ENCODE measurements around the gene RGL2.
"Not testable (repeated sequence)": the region's sequence is repeated elsewhere in the genome, so short reads cannot be mapped to it uniquely, and the experiment has no call there.

The RGL2 gene

DNA sequence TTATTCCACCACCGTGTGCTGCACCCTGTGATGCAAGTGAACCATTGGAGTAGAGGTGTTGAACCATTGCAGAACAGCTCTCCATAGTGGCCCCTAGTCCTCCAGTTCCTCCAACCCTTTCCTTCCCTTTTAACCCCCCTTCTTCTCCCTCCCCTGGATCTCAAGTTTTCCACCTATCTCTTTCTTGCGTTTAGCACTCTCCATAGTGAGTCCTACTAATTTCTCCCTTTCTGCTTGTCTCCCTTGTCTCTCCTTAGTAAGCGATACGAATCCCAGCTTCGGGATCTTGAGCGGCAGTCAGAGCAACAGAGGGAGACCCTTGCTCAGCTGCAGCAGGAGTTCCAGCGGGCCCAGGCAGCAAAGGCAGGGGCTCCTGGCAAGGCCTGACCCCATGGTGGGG lies 8.3 kb downstream of the RGL2 start:
- DNase-seq: no peak

DNA sequence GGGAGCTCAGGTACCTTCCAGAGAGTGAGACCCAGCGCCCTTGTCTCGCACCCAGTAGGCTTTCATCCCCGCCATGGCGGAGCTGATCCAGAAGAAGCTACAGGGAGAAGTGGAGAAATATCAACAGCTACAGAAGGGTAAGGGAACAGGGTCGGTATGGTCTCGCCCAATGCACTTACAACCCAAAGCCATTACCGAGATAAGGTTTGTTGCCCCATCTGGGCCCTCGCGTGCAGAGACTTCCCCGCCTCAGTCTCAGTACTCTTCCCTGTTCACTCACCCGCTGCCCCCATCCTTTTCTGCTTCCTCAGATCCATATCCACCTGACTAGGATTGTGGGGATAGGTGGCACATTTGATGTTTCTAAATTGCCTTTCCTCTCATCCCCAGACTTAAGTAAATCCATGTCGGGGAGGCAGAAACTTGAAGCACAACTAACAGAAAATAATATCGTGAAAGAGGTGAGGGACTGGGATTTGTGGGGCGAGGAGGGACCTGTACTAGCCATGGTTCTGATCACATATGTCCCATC lies 8.9 kb downstream of the RGL2 start:
- DNase-seq: no peak

DNA sequence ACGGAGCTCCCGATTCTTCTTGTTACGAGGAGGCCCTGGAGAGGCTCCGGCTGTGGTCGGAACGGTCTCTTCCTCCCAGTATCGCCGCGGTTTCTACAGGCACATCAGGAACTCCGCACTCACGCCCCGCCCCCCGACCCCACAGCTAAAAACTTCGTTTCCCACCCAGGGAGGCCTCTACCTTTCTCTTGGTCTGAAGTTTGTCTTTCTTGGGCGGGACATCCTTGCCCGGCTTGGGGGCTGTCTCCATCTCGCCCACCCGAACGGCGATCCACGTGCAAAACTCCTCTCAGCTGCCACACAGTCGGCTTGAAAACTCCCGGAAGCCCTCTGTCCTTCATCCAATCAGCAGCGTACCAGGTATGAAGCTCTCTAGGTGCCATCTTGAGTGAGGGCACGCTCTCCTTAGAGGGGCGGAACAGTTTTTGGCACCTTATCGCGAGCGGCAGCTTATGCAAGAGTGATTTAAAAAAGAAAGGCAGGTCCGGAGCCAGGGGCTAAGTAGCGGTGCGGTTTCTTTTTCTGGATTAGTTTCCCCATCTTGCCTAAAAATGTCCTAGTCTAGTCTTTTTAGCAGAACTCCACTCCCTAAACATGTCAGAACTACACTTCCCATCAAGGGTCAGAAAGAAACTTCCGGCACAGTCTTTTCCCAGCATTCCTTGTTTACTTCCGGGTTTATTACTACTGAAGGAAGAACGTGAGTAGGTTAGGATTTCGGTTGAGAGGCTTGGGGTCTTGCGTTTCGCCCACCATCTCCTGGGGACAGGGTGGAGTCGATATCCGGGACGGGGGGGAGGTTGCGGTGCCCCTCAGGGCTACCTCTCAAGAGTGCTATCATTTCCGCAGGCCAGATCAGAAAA lies 9.6 kb downstream of the RGL2 start, which contains the start of the genes PFDN6 and WDR46:
PFDN6 (plus strand) TSS at position 681 of the 863 bp plus-strand sequence. CDS start 256 bp downstream, outside the sequence.
WDR46 (minus strand) TSS at position 319 of the 863 bp plus-strand sequence; CDS start at position 250, 69 bp downstream.
- DNase-seq: peak; percentile 87

DNA sequence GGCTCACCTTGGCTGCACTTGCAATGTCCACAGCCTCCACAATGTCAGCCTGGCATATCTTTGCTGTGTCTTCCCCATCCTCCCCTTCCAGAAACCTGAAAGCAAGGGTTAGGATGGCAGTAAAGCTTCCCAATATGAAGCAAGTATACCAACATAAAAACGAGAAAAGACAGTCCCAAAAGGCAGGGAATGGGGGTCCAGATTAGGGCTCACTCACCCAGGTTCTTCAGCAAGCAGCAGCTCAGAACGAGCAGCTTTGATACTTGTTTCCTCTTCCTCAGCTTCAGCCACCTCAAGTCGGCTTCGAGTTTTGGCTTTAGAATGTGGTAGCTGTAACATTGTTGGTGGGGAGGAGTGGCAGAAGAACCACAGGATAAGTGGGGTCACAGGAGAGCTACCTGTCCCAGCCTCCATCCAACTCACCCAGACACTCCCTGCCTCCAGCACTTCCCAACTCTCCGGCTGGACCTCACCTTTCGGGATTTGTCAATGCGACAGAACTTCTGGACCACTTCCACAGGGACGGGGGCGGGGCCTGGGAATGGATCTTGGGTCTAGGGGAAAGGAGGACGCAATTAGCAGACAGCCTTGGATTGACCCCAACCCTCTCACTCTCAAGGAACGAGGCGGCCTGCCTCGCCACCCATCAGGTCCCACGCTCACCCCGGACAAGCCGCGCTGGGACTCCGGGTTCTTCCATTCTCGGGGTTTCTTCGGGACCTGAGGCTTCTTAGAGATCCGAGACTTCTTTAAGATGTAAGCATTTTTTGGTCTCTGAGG lies 10.4 kb downstream of the RGL2 start:
- no peak for DNase-seq

DNA sequence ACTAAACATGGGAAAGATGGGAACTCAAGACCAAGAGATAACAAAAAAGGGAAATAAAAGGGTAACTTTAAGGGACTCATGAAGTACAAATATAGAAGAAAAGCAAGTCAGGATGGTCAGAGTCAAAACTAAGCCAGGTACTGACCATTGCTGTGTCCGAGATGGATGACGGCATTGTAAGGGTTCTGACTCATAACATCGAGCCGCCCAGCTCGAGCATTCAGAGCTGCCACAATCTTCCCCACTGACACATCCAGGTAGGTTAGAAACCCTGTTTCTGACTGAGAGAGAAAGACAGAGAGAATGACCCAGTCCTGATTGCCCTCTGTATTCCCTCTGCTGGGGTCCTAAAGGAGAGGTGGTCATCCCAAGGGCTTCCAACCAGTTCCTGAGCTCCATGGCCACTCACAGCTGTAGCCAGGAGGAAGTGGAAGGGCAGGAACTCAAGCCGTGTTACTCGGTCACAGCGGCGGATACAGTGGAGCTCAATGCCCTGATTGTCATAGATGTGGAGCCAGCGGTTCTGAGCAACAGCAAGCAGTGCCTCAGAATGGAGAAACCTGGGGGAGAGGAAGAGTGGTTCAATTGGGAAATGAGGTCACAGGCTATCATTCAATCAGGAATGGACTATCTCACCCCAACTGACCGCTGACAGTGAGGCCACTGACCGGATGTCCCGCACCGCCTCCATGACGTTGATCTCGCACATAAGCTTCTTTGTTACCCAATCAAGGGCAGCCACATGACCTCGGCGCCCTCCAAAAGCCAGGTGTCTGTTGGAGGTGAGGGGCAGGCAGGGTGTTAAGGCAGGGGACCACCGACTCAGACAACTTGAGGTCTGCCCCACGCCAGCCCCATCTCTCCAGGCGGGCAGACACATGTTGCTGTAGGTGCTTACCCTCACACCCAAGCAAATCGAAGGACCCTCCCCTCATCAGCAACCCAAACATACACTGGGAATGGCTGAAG lies 11.5 kb downstream of the RGL2 start:
- DNase-seq: no peak

DNA sequence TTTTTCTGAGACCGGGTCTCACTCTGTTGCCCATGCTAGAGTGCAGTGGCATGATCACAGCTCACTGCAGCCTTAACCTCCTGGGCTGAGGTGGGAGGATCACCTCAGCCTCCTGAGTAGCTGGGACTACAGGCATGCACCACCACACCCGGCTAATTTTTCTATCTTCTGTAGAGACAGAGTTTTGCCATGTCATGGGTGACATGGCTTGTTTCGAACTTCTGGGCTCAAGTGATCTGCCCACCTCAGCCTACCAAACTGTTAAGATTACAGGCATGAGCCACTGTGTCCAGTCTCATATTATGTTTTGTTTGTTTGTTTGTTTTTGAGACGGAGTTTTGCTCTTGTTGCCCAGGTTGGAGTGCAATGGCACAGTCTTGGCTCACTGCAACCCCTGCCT lies 13.5 kb downstream of the RGL2 start:
- DNase-seq: not testable (repeated sequence)

DNA sequence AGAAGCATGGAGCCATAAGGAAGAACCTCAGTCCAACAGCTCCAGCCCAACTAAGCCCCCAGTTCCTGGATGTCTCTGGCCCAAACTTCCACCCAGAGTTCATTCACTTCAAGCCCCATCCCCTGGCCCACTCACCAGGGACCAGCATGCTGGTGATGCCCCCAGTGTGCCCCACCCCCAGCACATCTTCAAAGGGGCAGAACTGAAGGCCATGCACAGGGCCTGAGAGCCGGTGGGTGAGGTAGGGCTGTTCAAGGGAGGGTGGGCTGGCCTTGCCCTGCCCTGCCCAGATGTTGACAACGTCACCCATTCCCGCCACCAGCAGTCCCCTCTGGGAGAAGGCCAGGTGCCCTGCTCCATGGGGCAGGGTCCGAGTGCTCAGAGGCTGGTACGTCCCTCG lies 18.2 kb downstream of the RGL2 start:
- no peak for DNase-seq

DNA sequence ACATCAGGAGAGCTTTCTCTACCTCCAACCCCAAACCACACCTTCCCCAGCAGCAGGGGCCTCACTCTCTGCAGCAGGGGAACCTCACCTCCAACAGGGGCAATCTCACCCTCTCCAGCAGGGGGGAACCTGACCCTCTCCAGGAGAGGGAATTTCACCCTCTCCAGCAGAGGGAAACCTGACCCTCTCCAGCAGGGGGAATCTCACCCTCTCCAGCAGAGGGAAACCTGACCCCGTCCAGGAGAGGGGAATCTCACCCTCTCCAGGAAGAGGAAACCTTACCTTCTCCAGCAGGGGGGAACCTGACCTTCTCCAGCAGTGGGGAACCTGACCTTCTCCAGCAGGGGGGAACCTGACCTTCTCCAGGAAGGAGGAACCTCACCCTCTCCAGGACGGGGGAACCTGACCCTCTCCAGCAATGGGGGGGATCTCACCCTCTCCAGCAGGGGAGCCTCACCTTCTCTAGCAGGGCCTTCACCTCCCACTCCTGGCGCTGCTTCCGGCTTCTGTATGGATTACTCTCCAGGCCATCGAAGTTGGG lies 18.7 kb downstream of the RGL2 start:
- DNase-seq: peak; percentile 58

DNA sequence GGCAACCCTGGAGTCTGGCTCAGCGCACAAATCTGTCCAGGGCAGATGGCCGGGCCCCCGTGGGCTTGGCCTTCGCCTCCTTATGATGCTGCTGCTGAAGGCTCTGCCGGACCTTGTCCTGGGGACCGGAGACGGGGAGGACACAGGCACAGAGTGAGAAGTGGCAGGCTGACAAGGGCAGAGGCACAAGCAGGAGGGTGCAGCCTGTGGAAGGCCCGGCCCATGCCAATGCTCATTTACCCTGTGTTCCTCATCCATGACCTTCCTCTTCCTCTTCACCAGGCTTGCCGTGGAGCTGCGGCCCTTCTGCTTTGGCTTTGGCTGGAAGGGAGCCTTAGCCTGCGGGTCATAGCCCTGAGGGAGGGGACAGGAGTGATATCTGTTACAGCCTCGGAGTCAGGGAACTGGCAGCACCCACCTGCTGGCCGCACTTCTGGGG lies 19.5 kb downstream of the RGL2 start:
- DNase-seq: no peak

DNA sequence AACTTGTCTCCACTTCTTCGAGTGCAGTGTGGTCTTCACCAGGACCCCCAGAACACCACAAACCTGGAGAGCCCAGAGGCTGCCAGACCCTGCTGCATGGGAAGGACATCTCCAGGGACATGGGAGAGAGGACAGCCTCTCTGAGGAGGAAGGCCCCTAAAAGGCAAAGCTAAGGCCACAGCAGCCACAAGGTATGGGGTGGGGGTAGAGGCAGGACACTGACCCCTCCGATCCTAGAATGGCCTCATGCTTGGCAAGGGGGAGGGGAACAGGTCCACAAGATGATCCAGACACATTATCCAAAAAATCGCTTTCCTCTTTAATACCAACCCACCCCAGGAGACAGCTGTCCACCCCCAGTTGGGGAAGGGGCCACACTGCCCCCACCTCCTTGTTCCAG lies 19.9 kb downstream of the RGL2 start:
- no peak for DNase-seq

DNA sequence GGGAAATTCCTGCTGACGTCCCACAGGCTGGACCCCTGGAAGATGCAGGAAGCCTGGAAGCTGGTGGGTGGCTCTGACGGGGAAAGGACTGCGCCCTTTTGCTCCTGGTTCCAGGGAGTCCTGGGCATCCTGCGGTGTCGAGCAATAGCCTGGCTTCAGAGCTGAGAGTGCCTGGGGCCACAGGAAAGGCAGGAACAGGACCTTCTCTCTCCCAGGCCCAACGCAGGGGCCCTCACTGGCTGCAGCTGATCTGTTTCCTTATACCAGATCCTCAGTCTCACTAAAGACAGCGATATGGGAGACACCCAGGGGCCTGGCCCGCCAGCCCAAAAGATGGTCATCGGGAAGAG lies 20.4 kb downstream of the RGL2 start:
- no peak for DNase-seq

DNA sequence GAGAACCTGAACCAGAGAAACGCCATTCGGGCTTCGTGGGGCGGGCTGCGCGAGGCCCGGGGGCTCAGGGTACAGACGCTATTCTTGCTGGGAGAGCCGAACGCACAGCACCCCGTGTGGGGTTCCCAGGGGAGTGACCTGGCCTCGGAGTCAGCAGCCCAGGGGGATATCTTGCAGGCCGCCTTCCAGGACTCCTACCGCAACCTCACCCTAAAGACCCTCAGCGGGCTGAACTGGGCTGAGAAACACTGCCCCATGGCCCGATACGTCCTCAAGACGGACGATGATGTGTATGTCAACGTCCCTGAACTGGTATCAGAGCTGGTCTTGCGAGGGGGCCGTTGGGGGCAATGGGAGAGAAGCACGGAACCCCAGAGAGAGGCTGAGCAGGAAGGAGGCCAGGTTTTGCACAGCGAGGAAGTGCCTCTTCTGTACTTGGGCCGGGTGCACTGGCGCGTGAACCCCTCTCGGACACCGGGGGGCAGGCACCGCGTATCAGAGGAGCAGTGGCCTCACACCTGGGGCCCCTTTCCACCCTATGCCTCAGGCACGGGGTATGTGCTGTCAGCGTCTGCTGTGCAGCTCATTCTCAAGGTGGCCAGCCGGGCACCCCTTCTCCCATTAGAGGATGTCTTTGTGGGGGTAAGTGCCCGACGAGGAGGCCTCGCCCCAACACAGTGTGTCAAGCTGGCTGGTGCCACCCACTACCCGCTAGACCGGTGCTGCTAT lies 20.9 kb downstream of the RGL2 start:
- no peak for DNase-seq

DNA sequence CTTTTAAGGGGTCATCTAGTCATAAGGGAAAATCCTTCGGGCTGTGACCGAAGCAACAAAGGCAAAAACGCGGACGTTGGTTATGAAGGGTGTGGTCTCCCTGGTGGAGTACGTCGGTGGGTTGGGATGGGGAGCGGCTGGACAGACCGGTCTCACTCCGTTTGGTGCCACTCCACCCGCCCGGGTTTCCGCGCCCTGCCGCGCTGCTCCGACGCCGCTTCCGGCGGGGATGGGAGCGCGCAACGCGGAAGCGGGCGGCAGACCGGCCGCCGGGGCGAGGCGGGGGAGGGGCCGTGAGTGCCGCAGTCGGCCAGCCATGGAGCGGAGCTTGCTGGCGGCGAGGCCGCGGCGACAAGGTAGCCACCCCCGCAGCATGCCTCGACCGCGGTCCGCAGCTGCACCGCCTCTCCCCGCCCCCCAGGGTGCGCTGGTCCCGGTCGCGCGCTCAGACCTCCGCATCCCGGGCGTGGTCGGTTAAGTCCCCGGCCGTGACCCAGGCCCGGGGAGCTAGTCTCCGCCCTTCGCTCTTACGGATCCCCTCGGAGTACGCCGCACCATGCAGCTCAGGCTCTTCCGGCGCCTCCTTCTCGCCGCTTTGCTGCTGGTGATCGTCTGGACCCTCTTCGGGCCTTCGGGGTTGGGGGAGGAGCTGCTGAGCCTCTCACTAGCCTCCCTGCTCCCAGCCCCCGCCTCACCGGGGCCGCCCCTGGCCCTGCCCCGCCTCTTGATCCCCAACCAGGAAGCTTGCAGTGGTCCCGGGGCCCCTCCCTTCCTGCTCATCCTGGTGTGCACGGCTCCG lies 21.7 kb downstream of the RGL2 start, which contains the start of gene B3GALT4:
B3GALT4 (plus strand) TSS at position 260 of the 799 bp plus-strand sequence; CDS start at position 557, 297 bp downstream.
- DNase-seq: peak; percentile 72

DNA sequence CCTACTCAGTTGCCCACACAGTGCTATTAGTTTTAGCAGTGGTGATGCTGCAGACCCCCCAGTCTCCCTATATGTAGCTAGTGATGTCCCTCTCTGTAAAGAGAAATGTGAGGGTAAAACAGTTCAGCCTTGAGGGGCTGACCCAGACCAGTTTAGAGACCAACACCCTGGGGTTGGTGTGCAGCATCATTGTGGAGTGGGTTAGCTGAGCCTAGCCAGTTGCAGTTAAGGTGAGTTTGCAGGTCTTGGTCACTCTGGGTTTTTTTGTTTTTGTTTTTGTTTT lies 22.2 kb downstream of the RGL2 start:
- no peak for DNase-seq

DNA sequence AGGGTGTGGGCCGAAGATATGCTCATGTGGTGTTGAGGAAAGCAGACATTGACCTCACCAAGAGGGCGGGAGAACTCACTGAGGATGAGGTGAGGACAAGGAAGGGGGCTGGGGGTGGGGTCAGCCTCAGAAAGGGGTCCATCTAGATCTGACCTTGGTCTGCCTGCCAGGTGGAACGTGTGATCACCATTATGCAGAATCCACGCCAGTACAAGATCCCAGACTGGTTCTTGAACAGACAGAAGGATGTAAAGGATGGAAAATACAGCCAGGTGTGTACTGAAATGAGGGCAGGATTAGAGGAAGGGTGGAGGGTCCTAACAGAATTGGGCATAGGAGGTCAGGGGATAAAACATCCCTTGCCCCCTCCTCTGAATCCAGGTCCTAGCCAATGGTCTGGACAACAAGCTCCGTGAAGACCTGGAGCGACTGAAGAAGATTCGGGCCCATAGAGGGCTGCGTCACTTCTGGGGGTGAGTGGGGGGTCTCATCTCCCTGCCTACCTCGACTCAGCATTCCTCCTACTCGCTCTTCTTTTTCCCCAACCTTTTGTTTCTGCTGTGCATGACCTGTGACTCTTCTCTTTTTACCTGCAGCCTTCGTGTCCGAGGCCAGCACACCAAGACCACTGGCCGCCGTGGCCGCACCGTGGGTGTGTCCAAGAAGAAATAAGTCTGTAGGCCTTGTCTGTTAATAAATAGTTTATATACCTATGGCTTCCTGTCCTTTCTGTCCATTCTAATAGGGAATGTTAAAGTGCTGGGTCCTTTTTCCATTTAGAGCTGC lies 22.8 kb downstream of the RGL2 start:
- DNase-seq: not testable (repeated sequence)

DNA sequence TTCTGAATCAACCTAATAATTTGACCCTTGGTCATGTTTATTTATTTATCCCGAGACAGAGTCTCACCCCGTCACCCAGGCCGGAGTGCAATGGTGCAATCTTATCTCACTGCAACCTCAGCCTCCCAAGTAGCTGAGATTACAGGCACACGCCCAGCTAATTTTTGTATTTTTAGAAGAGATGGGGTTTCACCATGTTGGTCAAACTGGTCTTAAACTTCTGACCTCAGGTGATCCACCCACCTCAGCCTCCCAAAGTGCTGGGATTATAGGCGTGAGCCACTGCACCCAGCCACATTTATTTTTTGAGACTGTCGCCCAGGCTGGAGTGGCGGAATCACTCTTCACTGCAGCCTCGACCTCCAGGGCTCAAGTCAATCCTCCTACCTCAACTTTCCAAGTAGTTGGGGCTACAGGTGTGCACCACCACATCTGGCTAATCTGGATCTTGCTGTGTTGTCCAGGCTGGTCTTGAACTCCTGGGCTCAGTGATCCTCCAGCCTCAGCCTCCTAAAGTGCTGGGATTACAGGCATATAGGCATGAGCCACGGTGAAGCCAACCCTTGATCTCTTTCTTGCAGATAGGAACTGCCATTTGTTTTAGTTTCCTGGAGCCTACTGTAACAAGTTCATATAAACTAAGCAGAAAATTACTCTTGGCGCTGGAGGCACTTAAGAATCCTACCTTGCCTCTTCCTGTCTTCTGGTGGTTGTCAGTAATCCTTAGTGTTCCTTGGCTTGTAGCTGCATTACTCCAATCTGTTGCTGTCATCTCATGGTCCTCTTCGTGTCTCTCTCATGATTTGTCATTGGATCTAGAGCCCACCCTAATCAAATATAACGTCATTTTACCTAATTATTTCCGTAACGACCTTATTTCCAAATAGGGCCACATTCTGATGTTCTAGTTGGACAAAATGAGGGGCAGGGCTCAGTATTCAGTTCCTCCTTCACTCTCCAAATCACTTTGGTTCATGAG lies 24.5 kb downstream of the RGL2 start:
- DNase-seq: no peak

DNA sequence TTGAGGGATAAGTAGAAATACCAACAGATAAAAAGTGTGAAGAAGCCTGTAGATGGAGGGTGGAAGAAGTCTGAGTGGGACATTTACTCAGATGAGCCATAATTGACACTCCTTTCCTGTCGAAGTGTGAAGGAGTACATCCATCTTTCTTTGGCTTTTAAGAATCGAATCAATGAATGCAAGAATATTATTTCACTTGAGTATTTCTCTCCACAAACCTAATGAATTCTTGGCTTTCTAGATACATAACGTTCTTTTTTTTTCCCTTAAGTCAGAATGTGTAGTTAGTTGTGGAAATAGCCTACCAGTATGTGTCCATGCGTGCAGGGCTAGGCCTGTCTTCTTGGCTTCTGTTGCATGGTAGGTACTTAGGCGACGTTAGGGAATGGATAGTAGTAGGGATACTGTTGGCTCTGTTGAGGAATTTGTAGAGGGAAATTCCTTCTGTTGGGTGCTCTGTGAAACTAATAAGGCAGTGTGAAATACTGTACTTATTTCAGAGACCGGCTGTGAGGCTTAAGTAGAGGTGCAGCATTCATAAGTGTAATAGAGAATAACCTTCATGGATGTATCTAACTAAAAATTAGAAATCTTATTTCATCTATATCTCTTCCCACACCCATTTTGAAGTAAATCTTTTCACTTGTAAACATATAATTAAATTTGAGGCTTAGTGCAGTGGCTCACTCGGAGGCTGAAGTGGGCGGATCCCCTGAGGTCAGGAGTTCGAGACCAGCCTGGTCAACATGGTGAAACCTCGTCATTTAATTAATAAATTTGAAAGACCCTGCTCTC lies 25.4 kb downstream of the RGL2 start:
- DNase-seq: no peak

All from fibroblast of skin of right quadriceps (primary cell).